KBM-7 (cell line): Measurements from ENCODE around the gene ADGRF1.

Experiments
- DNase-seq: peaks from one replicate; pipeline ENCODE4 v3.0.0-alpha.2; 2015
- in situ Hi-C: fragments of 300-500 bp; cut with MboI; formaldehyde crosslinking; loops from 2 replicates; pipeline ENCODE4 v1.14.3; 2020; ENCODE audit warnings: low sequenced_read_pairs, low pct_unique_long_range_greater_than_20kb, mixed read lengths

Gene ADGRF1

DNA sequence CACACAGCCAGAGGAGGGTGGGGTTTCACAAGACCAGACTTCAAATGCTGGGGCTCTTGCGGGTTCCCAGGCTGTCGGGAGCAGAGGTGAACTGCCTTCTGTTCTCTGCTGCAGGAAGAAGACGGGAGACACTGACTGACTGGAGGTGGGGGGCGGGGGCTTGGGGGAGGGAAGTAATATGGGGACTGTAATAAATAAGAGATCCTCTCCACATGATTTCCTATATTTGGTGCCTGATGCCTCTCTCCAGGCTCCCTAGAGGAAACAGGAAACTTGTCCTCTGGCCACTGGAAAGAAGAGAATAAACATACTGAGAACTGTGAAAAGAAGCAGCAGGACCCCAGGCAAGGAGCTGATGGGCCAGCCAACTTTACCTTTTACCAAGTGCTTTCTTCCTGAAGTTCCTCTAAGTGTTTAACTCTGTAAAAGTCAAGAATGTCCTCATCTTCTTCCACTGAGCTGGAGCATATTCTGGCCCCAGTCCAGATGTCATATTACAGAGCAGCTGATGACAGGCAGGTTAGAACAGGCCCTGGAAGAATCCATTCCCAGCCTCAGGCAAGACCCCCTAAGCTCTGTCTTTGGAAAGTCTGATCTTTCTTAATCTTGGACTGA lies 87.2 kb downstream of the ADGRF1 start:
- DNase-seq: no peak
- in situ Hi-C loops: no loop called here

DNA sequence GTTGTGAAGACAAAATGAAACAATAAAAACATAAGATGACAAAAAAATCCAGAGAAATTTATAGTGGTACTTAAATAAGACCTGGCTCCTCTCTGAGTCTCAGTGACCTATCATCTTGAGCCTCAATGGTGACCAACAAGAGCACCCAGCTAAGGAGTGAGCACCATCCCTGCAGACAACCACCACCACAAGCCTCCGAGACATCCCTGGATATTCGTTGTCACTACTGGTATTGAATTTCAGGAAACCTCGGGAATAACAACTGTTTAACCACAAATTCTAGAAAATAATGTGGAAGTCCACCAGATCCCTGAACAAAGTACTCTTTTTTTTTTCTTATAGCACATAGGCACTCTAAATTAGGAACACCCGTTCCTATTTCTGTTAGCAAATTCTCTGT lies 88.2 kb downstream of the ADGRF1 start:
- no peak for DNase-seq

DNA sequence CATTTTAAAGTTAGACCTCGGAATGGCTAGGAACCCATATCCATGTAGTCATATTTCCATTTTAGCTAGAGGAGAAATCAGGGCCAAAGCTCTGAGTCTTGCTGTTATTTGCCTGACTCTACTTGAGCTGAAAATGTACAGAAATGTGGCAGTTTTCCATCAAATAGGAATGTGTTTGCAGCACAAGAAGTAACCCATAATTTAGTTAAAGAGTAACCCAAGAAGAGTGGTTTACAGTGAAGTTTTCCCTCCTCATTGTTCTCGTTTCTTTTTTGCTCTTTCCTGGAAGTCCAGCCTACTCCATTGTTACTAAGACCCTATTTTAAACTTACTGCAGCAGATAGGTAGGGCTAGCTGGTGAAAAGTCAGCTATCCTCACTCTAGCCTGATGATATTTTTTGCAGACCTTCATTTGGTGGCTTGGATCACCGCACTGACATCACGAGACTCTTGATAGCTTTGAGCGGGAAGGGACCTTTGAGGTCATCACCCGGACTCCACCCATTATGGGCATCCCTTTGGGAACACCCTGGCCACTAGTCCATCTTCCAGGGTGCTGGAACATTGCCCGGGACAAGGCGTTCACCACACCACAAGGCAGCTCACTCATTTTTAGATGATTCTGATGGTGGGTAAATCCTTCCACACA lies 92.4 kb downstream of the ADGRF1 start:
- in situ Hi-C loops: no loop called here
- DNase-seq: no peak

More for the DNA sequence above, 88.2 kb downstream of the ADGRF1 start:
- in situ Hi-C loops: no loop called here

DNA sequence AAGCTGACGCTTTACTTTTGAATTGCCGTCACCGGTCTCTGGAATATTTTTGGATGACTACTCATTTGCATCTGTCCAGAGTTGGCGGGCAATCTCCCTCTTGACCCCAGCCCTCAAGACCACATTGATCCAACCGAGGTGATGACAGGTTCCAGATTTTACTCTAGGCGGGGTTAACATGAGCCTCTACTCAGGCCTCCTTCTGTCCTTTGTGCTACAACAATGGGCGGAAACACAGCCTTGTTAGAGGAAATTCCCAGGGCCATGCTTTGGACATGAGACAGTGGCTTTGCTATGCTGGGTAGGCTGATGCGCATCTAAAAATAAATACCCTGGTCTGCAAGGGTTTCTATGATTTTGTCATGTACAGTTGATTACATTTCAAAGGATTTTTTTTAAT lies 93.4 kb downstream of the ADGRF1 start:
- DNase-seq: no peak
- in situ Hi-C loops: no loop called here
